Stromal cell of bone marrow (primary cell): ENCODE measurements around the gene MARCHF3.
"Not testable (repeated sequence)": the region's sequence is repeated elsewhere in the genome, so short reads cannot be mapped to it uniquely, and the experiment has no call there.

Source experiments
- DNase-seq: peaks from one replicate; pipeline ENCODE4 v3.0.0-alpha.2; 2012; ENCODE audit warnings: low read depth

MARCHF3 gene

GRCh38 chr5:126917918-126918614, 112.3 kb downstream of the MARCHF3 start:
- DNase-seq: no peak

GRCh38 chr5:126915496-126915895, 114.9 kb downstream of the MARCHF3 start:
- no peak for DNase-seq

GRCh38 chr5:126914801-126915436, 115.4 kb downstream of the MARCHF3 start:
- no peak for DNase-seq

DNA sequence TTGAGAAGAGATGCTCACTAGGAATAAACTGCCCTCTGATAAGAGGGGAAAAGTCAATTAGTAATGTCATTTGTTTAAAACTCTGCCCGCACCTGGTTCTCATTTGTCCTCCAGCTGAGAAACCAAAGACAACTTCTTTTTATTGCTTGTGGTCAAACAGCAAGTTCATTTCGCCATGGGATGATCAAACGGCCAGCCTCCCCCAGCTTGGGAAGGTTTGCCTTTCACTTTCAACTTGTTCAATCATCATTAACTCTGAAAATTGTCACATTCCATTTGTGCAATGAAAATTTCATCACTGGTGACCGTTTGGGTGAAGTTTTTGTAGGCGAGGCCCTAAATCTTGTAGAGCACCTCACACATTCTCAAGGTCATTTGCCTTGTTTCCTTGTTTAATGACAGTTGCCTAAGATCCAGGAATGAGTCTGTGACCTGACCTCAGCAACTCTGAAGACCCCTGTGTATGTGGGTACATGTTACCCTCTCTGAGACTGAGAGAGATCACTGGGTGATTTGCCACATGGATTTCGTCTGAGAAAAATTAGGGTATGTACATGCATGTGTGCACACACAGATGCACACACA, 117.7 kb downstream of the MARCHF3 start:
- no peak for DNase-seq

- no peak for DNase-seq
These were observed 118.4 kb downstream of the MARCHF3 start for GRCh38 chr5:126911986-126912385.

DNA sequence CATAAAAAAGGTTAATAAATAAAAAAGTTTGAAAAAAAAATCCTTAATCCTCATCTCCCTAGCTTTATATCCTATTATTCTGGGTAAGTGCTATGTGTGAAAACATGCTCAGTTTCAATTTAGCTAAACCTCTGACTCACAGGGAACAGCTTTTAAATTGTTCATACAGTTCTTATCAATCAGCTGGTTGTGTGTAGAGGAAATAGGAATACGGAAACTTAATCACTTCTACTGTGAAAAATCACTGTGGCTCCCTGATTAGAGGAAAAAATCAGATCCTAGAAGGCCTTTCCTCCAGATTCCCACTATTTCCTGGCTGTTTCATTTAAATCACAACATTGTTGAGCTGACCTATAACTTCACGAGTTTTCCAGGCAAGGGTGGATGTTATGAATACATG, 120.5 kb downstream of the MARCHF3 start:
- DNase-seq: no peak

DNA sequence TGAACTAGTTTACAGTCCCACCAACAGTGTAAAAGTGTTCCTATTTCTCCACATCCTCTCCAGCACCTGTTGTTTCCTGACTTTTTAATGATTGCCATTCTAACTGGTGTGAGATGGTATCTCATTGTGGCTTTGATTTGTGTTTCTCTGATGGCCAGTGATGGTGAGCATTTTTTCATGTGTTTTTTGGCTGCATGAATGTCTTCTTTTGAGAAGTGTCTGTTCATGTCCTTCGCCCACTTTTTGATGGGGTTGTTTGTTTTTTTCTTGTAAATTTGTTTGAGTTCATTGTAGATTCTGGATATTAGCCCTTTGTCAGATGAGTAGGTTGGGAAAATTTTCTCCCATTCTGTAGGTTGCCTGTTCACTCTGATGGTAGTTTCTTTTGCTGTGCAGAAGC, 126.0 kb downstream of the MARCHF3 start:
- not testable (repeated sequence) for DNase-seq

- no peak for DNase-seq
These were observed 129.6 kb downstream of the MARCHF3 start for GRCh38 chr5:126900796-126901195.

DNA sequence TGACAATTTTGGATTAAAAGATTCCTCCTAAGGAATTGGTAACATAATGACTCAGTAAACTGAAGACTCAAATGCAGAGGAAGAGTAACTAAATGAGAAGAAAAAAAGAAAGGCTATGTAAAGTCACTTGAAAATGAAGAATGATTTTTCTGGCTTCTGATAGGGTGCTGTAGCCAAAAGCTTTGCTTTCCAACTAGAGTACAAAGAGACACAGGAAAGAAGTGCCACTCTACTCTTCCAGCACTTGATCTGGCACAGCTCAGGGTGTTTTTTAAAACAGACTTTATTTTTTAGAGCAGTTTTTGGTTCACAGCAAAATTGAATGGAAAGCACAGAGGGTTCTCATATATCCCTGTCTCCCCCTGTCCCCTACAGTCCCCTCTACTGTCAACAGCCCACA, 130.9 kb downstream of the MARCHF3 start:
- DNase-seq: no peak

DNA sequence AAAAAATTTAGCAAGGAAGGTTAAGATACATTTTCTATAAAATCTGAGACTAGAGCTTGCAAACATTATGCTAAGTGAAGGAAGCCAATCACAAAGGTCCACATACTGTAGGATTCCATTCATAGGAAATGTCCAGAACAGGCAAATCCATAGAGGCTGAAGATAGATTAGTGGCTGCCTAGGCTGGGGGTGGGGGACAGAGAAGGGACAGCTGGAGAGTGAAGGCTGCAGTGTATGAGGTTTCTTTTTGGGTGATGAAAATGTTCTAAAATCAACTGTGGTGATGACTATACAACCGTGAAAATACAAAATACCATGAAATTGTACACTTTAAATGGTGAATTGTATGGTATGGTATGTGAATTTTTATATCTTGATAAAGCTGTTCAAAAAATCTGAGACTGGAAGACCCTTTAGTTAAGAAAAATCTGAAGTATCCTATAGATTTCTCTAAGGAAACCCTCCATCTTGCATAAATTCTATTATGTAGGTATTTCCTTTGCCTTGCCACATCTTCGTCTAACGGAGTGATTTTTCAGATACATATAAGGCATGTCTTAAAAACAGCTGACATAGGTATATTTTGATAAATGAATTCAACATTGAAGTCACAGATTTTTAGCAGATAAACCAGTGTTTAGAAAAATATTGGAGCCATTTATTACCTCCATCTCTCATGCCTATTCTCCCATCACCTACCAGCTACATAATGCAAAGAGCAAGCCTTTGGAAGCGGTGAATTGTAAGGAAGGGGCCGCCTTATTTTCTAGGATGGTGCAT, 132.3 kb downstream of the MARCHF3 start:
- DNase-seq: no peak

GRCh38 chr5:126896170-126896702, 134.1 kb downstream of the MARCHF3 start:
- no peak for DNase-seq

GRCh38 chr5:126895712-126896111, 134.6 kb downstream of the MARCHF3 start:
- DNase-seq: not testable (repeated sequence)

- DNase-seq: not testable (repeated sequence)
These were observed 139.9 kb downstream of the MARCHF3 start for GRCh38 chr5:126890414-126890813.

DNA sequence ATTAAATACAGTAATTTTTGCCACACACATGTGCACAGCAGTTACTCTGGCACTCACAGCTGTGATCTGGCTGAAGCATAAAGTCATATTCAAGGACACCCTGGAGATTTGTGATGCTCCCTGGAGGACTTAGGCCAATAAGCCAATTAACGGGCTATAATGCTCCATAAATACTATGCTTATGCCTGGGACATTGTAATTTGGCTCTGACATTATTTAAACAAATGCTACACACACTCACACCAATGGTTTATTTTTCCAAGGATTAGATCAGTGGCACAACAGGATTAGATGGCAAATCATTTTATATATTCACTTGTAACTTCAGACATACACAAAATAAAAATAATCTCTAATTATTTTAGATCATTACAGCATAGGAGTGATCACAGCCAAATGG, 142.2 kb downstream of the MARCHF3 start:
- no peak for DNase-seq

GRCh38 chr5:126884269-126884819, 146.0 kb downstream of the MARCHF3 start:
- peak; percentile 76 for DNase-seq

DNA sequence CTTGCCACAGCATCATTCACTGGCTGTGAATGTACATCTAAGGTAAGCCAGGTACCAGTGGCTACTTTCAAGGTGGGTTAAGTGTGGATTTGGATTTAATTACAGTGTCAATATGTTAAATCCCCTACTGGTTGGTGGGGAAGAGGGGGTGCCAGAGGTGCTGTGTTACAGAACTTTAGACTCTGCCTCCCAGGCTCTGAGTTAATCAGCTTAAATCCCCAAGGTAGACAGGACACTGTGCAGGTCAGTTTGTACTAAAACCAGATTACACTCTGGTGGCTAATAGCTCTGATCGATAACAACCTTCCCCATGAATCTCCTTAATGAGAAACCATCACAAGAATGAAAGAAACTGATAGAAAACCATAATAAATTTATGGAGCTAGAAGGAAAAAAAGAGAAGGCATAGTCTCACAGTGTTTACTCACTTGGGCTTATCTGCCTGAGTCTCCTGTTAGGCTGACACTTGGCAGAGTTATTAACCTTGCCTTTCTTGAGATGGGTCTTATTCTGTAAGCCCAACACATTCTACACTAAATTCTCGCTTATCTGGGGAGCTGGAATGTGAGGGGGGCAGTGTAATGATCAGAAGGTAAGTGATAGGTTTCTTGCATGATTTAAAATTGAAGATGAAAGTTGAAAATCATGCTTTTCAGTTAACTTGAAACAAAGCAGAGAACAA, 146.7 kb downstream of the MARCHF3 start:
- DNase-seq: no peak

DNA sequence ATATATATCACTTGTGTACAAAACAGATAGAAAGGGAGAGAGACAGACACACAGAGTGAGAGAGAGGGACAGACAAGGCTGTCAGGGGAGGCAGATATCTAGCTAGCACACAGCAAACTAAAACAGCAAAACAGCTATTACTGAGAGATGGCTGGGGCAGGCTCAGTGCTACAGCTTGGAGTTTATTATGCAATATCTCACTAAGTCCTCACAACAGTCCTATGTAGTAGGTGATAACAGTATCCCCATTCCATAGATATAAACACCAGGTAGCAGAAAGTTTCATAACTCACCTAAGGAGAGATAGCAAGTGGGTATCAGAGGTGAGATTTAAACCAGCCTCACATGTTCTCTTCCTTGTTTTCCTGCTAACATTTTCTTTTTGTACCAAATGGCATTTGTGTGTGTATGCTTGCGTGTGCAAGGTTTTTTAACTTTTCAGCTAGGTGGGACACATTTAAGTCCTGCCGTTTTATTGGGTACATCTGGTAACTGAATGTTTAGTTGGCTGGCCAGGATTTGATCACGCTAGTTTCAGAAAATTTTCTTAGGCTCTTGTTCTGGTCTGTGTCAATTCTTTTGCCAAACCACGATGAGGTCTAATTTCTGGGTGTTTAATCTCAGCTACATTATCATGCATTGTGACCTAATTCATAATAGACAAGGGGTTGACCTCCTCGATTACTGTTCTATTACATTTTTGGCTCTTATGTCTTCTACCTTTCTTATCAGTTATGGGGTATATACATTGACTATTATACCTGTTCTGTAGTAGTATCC, 148.3 kb downstream of the MARCHF3 start:
- DNase-seq: no peak

- no peak for DNase-seq
These were observed 151.7 kb downstream of the MARCHF3 start for GRCh38 chr5:126878634-126879033.

- DNase-seq: no peak
These were observed 152.3 kb downstream of the MARCHF3 start for GRCh38 chr5:126878085-126878484.

- no peak for DNase-seq
These were observed 152.8 kb downstream of the MARCHF3 start for GRCh38 chr5:126877602-126878001.

GRCh38 chr5:126875303-126875785, 155.0 kb downstream of the MARCHF3 start:
- DNase-seq: no peak
